Caco-2 (cell line): Measurements from ENCODE around the gene NCBP2L. TPM values are rescaled to one million over a fixed set of nuclear protein-coding genes. Genes with fewer than 3 reads are reported as not detected.

Source experiments
- BruUV-seq: library from RNA; stranded (reverse); fragments of 400-500 nt; replicated peaks from 2 replicates; lab custom pipeline; 2021; lab: Mats Ljungman, UMichigan
- CTCF ChIA-PET: fragments of 300-600 bp; sonication (Branson Sonifier 250); formaldehyde crosslinking; loops from one replicate; lab custom pipeline; 2022; ENCODE audit warnings: antibody characterized with exemption; lab: Charles Lee
- POLR2A ChIA-PET: fragments of 300-600 bp; sonication (Branson Sonifier 250); formaldehyde crosslinking; loops from one replicate; lab custom pipeline; 2022; ENCODE audit warnings: antibody characterized with exemption; lab: Charles Lee
- DNase-seq, 2 experiments: peaks; one replicate each; pipeline versions ENCODE4 v3.0.0 to v3.0.0-alpha.2; 2020 to 2022
- H3K27me3 ChIP-seq: replicated peaks from 2 replicates; pipeline ENCODE4 v1.6.0; 2011; ENCODE audit warnings: low read length; ENCODE audit not compliant: control insufficient read depth, insufficient read depth
- H3K36me3 ChIP-seq: 2 replicates; pipeline ENCODE4 v1.5.1; 2011; ENCODE audit warnings: low read length; ENCODE audit not compliant: control insufficient read depth, insufficient read depth
- H3K4me1 ChIP-seq: fragments of 250-450 bp; sonication (Bioruptor Pico); 2 replicates; pipeline ENCODE4 v1.5.1; 2020; ENCODE audit warnings: mild to moderate bottlenecking
- H3K4me3 ChIP-seq: 2 replicates; pipeline ENCODE4 v1.5.1; 2011; ENCODE audit warnings: low read depth, mild to moderate bottlenecking, control low read depth, low read length
- H3K9me3 ChIP-seq: fragments of 250-450 bp; sonication (Bioruptor Pico); 2 replicates; pipeline ENCODE4 v1.5.1; 2020; ENCODE audit warnings: mild to moderate bottlenecking, moderate library complexity
- H3K27ac Mint-ChIP-seq: one replicate; pipeline ENCODE4 v1.8.0; 2022; ENCODE audit warnings: mixed read lengths; ENCODE audit not compliant: unreplicated experiment
- H3K27me3 Mint-ChIP-seq: one replicate; pipeline ENCODE4 v1.8.0; 2022; ENCODE audit warnings: mixed read lengths; ENCODE audit not compliant: insufficient read depth, unreplicated experiment
- H3K36me3 Mint-ChIP-seq: one replicate; pipeline ENCODE4 v1.8.0; 2022; ENCODE audit warnings: mild to moderate bottlenecking, mixed read lengths; ENCODE audit not compliant: insufficient read depth, unreplicated experiment
- H3K4me1 Mint-ChIP-seq: one replicate; pipeline ENCODE4 v1.8.0; 2022; ENCODE audit warnings: low read depth, mixed read lengths; ENCODE audit not compliant: unreplicated experiment
- H3K4me3 Mint-ChIP-seq: one replicate; pipeline ENCODE4 v1.8.0; 2022; ENCODE audit warnings: mild to moderate bottlenecking, moderate library complexity, mixed read lengths; ENCODE audit not compliant: unreplicated experiment
- H3K9me3 Mint-ChIP-seq: one replicate; pipeline ENCODE4 v1.8.0; 2022; ENCODE audit warnings: mixed read lengths; ENCODE audit not compliant: unreplicated experiment
- CTCF ChIP-seq, 2 experiments: fragments of 200-600 bp in 1 of 2; IDR thresholded peaks; 1 replicate in 1 of 2; 2 replicates in 1 of 2; pipeline versions ENCODE4 v1.5.1 to v1.8.0; 2011 to 2022; ENCODE audit warnings: antibody characterized with exemption in 1 of 2, control low read depth in 1 of 2, inconsistent platforms in 1 of 2, low read depth in 1 of 2, low read length in 1 of 2, mild to moderate bottlenecking in 1 of 2, moderate library complexity in 1 of 2; ENCODE audit not compliant: insufficient read depth in 1 of 2, severe bottlenecking in 1 of 2, unreplicated experiment in 1 of 2
- intact Hi-C: fragments of 100-400 bp; cut with micrococcal nuclease; formaldehyde crosslinking; loops from one replicate; pipeline ENCODE4 v1.10.0; 2022; ENCODE audit not compliant: unreplicated experiment
- total RNA-seq: library from RNA; stranded (reverse); gene quantifications from 2 replicates; pipeline ENCODE4 v1.2.3, GENCODE V29; 2022

Gene NCBP2L
- total RNA-seq, 1 experiment from 2014 or later = not detected

- H3K36me3 Mint-ChIP-seq = no peaks in the 10 kb centered on the region
- no TSS peak for BruUV-seq
- CTCF ChIA-PET = no interaction called here
- H3K27ac Mint-ChIP-seq = no peak overlapping the region
- intact Hi-C loops = no loop called here
- POLR2A ChIA-PET = no interaction called here
- no peak for DNase-seq
- no peaks in the 10 kb centered on the region for H3K27me3 ChIP-seq
- no peak overlapping the region for H3K4me3 ChIP-seq
- H3K4me1 Mint-ChIP-seq = no peaks in the 10 kb centered on the region
- no peaks in the 10 kb centered on the region for H3K9me3 Mint-ChIP-seq
- H3K4me3 Mint-ChIP-seq = no peak overlapping the region
- no peak for TF ChIP-seq CTCF (IDR thresholded peaks at IDR 0.05; ENCODE audit: insufficient read depth in 1 of 2, low read depth in 1 of 2, low read length in 1 of 2, severe bottlenecking in 1 of 2, unreplicated experiment in 1 of 2)
- no peaks in the 10 kb centered on the region for H3K9me3 ChIP-seq
- H3K36me3 ChIP-seq = no peaks in the 10 kb centered on the region
- H3K4me1 ChIP-seq = no peaks in the 10 kb centered on the region
- no peaks in the 10 kb centered on the region for H3K27me3 Mint-ChIP-seq
Observed at GRCh38 chrX:107730298-107730655, 47.3 kb upstream of the NCBP2L start.

- intact Hi-C loops = no loop called here
- TF ChIP-seq CTCF (IDR thresholded peaks at IDR 0.05; ENCODE audit: insufficient read depth in 1 of 2, low read depth in 1 of 2, low read length in 1 of 2, severe bottlenecking in 1 of 2, unreplicated experiment in 1 of 2) = no peak
- Histone ChIP-seq H3K36me3 (no peaks in the 10 kb centered on the region), H3K4me3 (no peak overlapping the region), H3K9me3 (no peaks in the 10 kb centered on the region), H3K27me3 (no peaks in the 10 kb centered on the region), H3K4me1 (no peaks in the 10 kb centered on the region)
- Mint-ChIP-seq H3K27me3 (no peaks in the 10 kb centered on the region), H3K36me3 (no peaks in the 10 kb centered on the region), H3K4me3 (no peak overlapping the region), H3K27ac (no peak overlapping the region), H3K9me3 (no peaks in the 10 kb centered on the region), H3K4me1 (no peaks in the 10 kb centered on the region)
- ChIA-PET POLR2A (no interaction called here), CTCF (interaction anchor here (0.7 kb wide), 1 partner anchor 45 kb away, joined by 4 read pairs; the partner anchor contains the start of gene TSC22D3)
- no TSS peak for BruUV-seq
- no peak for DNase-seq
Observed at GRCh38 chrX:107730991-107731766, 46.4 kb upstream of the NCBP2L start.

GRCh38 chrX:107731831-107732502 is 45.6 kb upstream of the NCBP2L start:
- Histone ChIP-seq H3K4me1 (no peaks in the 10 kb centered on the region), H3K9me3 (no peaks in the 10 kb centered on the region), H3K36me3 (no peaks in the 10 kb centered on the region), H3K4me3 (no peak overlapping the region), H3K27me3 (no peaks in the 10 kb centered on the region)
- Mint-ChIP-seq H3K27ac (no peak overlapping the region), H3K9me3 (no peaks in the 10 kb centered on the region), H3K4me1 (no peaks in the 10 kb centered on the region), H3K27me3 (no peaks in the 10 kb centered on the region), H3K36me3 (no peaks in the 10 kb centered on the region), H3K4me3 (no peak overlapping the region)
- TF ChIP-seq CTCF (IDR thresholded peaks at IDR 0.05; ENCODE audit: insufficient read depth in 1 of 2, low read depth in 1 of 2, low read length in 1 of 2, severe bottlenecking in 1 of 2, unreplicated experiment in 1 of 2) = no peak
- BruUV-seq = no TSS peak
- intact Hi-C loops = no loop called here
- POLR2A ChIA-PET = no interaction called here
- CTCF ChIA-PET = interaction anchor here (0.7 kb wide), 1 partner anchor 44 kb away, joined by 4 read pairs; the partner anchor contains the start of gene TSC22D3
- no peak for DNase-seq
